HL-60 (cell line): ENCODE results near the gene HYAL2.

ENCODE experiments used
- DNase-seq, 2 experiments: peaks; one replicate each; pipeline ENCODE4 v3.0.0-alpha.2; 2010 to 2020; ENCODE audit warnings: low read depth in 1 of 2, low spot score in 1 of 2
- H3K27ac ChIP-seq: fragments of 250-450 bp; sonication (Bioruptor Pico); replicated peaks from 2 replicates; pipeline ENCODE4 v1.5.1; 2020; ENCODE audit warnings: mild to moderate bottlenecking, moderate library complexity
- H3K27me3 ChIP-seq: fragments of 250-450 bp; sonication (Bioruptor Pico); 2 replicates; pipeline ENCODE4 v1.5.1; 2021; ENCODE audit warnings: mild to moderate bottlenecking, moderate library complexity; ENCODE audit not compliant: insufficient read depth, poor library complexity, severe bottlenecking
- H3K4me3 ChIP-seq: replicated peaks from 2 replicates; pipeline ENCODE4 v1.5.1; 2011; ENCODE audit warnings: mild to moderate bottlenecking, control low read depth, low read length; ENCODE audit not compliant: insufficient read depth
- CTCF ChIP-seq: IDR thresholded peaks from one replicate; pipeline ENCODE4 v1.5.1; 2011; ENCODE audit warnings: low read length, control low read depth, inconsistent platforms; ENCODE audit not compliant: insufficient read depth
- GABPA ChIP-seq: IDR thresholded peaks from 2 replicates; pipeline ENCODE4 v1.6.1; 2012; ENCODE audit warnings: low read depth
- POLR2AphosphoS5 ChIP-seq: IDR thresholded peaks from 2 replicates; pipeline ENCODE4 v1.6.1; 2012; ENCODE audit warnings: low read depth
- REST ChIP-seq: IDR thresholded peaks from 2 replicates; pipeline ENCODE4 v1.6.1; 2012; ENCODE audit warnings: low read depth; ENCODE audit not compliant: insufficient replicate concordance
- SPI1 ChIP-seq: IDR thresholded peaks from 2 replicates; pipeline ENCODE4 v1.6.1; 2012; ENCODE audit warnings: low read depth, mild to moderate bottlenecking, borderline replicate concordance

Gene HYAL2

DNA sequence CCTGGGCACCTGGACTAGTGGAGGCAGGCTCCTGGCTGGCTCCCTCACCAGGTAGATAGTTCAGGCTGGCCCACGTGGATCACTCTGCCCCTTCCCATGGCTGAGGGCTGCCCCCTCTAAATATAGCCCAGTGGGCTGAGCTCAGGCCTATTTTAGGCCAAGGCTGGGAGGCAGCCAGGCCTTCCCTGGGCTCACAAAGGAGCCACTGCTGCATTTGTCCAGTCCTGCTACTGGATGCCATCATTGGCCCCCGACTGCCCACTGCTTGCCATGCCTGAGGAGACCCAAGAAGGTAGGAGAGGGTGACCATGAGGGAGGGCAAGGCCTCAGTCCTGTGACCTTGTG, 43.7 kb downstream of the HYAL2 start, which contains the start of gene LSMEM2:
Gene LSMEM2 (plus strand): TSS at position 208 of the 345 bp plus-strand sequence. CDS start 27 bp downstream, at position 235.
- DNase-seq: no peak
- no peak for TF ChIP-seq POLR2AphosphoS5
- TF ChIP-seq SPI1: no peak
- TF ChIP-seq CTCF: no peak
- TF ChIP-seq GABPA: no peak
- TF ChIP-seq REST: no peak
- Histone ChIP-seq H3K27ac (no peak within 1 kb of the TSS), H3K27me3 (peaks cover 32% of the 10 kb centered on the region), H3K4me3 (no peak within 1 kb of the TSS)

DNA sequence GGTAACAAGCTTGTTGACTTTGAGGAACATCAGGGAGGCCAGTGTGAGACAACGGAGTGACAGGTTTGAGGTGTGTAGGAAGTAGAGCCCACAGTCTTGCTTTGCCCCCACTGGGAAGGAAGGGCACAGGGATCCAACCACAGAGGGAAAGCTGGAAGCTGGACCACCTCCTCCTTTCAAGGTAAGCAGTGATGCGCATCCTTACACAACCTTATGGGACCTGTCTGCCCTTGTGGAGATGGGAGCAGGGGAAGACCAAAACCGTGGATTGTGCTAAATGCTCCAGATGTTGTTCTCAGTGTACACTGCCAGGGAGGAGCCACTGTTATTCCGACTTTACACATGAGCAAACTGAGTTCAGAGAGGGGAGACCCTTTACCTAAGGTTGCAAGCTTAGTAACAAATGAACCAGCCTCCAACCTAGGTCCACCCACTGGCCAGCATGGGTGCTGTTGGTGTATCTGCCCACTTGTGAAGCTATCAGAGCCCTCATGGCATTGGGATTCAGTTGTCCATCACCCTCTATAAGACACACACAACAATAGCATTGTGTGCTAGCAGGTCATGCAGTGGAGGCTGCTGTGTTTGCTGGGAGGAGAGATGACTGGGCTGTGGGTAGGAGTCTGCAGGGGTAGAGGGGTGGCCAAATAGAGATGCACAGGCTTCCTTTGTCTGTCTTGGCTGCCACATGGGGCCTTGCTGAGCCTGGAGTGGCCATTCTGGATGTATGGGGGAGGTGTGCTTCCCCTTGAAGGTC, 44.2 kb downstream of the HYAL2 start:
- H3K27ac ChIP-seq: no peak overlapping the region
- TF ChIP-seq REST (no peak), GABPA (no peak), CTCF (no peak), POLR2AphosphoS5 (no peak), SPI1 (no peak)
- H3K4me3 ChIP-seq: no peak overlapping the region
- DNase-seq: no peak
- H3K27me3 ChIP-seq: peaks cover 34% of the 10 kb centered on the region

GRCh38 chr3:50276762-50277101, 45.8 kb downstream of the HYAL2 start:
- peaks cover 34% of the 10 kb centered on the region for H3K27me3 ChIP-seq
- TF ChIP-seq POLR2AphosphoS5 (no peak), CTCF (no peak), GABPA (no peak), SPI1 (no peak), REST (no peak)
- no peak overlapping the region for H3K27ac ChIP-seq
- no peak for DNase-seq
- H3K4me3 ChIP-seq: no peak overlapping the region
